GM19438 (cell line): Measurements from ENCODE around the gene HERC5.
A peak's percentile ranks its signal among the peaks of the same experiment; 100 is the strongest.
"Not testable (repeated sequence)": the region's sequence is repeated elsewhere in the genome, so short reads cannot be mapped to it uniquely, and the experiment has no call there.

Experiments used
- ATAC-seq: cut with Tn5 transposase; IDR thresholded peaks from one replicate; pipeline ENCODE4 v1.9.1; 2021; ENCODE audit warnings: low read depth; ENCODE audit not compliant: unreplicated experiment

Gene HERC5

GRCh38 chr4:88517825-88518224 is 60.9 kb downstream of the HERC5 start:
- no peak for ATAC-seq

- ATAC-seq, result no peak
These were observed 62.0 kb downstream of the HERC5 start for GRCh38 chr4:88518911-88519310.

GRCh38 chr4:88522702-88523324 is 65.9 kb downstream of the HERC5 start:
- ATAC-seq, result no peak

- peak; percentile 84 for ATAC-seq
These were observed 66.6 kb downstream of the HERC5 start, which contains the start of gene PYURF for GRCh38 chr4:88523325-88524129. Gene PYURF (minus strand): TSS chr4:88523776. CDS start chr4:88523700, 76 bp downstream.

- ATAC-seq, result no peak
These were observed 67.3 kb downstream of the HERC5 start for GRCh38 chr4:88524171-88524570.

- no peak for ATAC-seq
These were observed 69.4 kb downstream of the HERC5 start for GRCh38 chr4:88526221-88526815.

- ATAC-seq, result peak; percentile 40
These were observed 70.9 kb downstream of the HERC5 start for GRCh38 chr4:88527787-88528186.

- ATAC-seq, result no peak
These were observed 71.9 kb downstream of the HERC5 start for GRCh38 chr4:88528861-88529260.

GRCh38 chr4:88531549-88531948 is 74.6 kb downstream of the HERC5 start:
- ATAC-seq, result no peak

- ATAC-seq, result no peak
These were observed 76.3 kb downstream of the HERC5 start for GRCh38 chr4:88533088-88533790.

GRCh38 chr4:88533937-88534750 is 77.2 kb downstream of the HERC5 start:
- no peak for ATAC-seq

GRCh38 chr4:88535090-88535755 is 78.3 kb downstream of the HERC5 start:
- ATAC-seq, result no peak

- no peak for ATAC-seq
These were observed 80.8 kb downstream of the HERC5 start for GRCh38 chr4:88537709-88538108.

- ATAC-seq, result not testable (repeated sequence)
These were observed 82.6 kb downstream of the HERC5 start for GRCh38 chr4:88539322-88540068.

GRCh38 chr4:88549815-88550214 is 92.9 kb downstream of the HERC5 start:
- ATAC-seq, result no peak
